Osteoblast (primary cell): ENCODE data around the gene SOS1. TPM values are rescaled to one million over a fixed set of nuclear protein-coding genes. Genes with fewer than 3 reads are reported as not detected.
"Not testable (repeated sequence)": the region's sequence is repeated elsewhere in the genome, so short reads cannot be mapped to it uniquely, and the experiment has no call there.

Source experiments
- DNase-seq: peaks from one replicate; pipeline ENCODE4 v3.0.0; 2011; ENCODE audit warnings: low spot score, mixed read lengths; ENCODE audit not compliant: insufficient read length; ENCODE audit errors: missing footprints
- H2AFZ ChIP-seq: 2 replicates; pipeline ENCODE4 v1.6.0; 2011; ENCODE audit warnings: mild to moderate bottlenecking, low read length
- H3K27ac ChIP-seq: 2 replicates; pipeline ENCODE4 v1.5.1; 2011; ENCODE audit warnings: mild to moderate bottlenecking, low read depth, low read length, moderate library complexity
- H3K27me3 ChIP-seq: 2 replicates; pipeline ENCODE4 v1.6.0; 2012; ENCODE audit warnings: mild to moderate bottlenecking, control low read depth, inconsistent platforms, low read length, moderate library complexity; ENCODE audit not compliant: insufficient read depth
- H3K36me3 ChIP-seq: 2 replicates; pipeline ENCODE4 v1.5.1; 2011; ENCODE audit warnings: mild to moderate bottlenecking, low read length, control low read depth, moderate library complexity; ENCODE audit not compliant: insufficient read depth
- H3K4me1 ChIP-seq: 2 replicates; pipeline ENCODE4 v1.5.1; 2011; ENCODE audit warnings: mild to moderate bottlenecking, low read length, control low read depth, moderate library complexity; ENCODE audit not compliant: insufficient read depth
- H3K4me2 ChIP-seq: 2 replicates; pipeline ENCODE4 v1.6.0; 2011; ENCODE audit warnings: mild to moderate bottlenecking, low read length; ENCODE audit not compliant: insufficient read depth
- H3K4me3 ChIP-seq: fragments of 200-600 bp; sonication (generic); 3 replicates; pipeline ENCODE4 v1.5.1; 2012; ENCODE audit warnings: mild to moderate bottlenecking, low read length, inconsistent platforms; ENCODE audit not compliant: insufficient read depth
- H3K79me2 ChIP-seq: 2 replicates; pipeline ENCODE4 v1.6.0; 2012; ENCODE audit warnings: mild to moderate bottlenecking, low read length, control low read depth, inconsistent platforms; ENCODE audit not compliant: insufficient read depth
- H3K9me3 ChIP-seq: 2 replicates; pipeline ENCODE4 v1.5.1; 2011; ENCODE audit warnings: low read depth, low read length, control low read depth
- H4K20me1 ChIP-seq: 2 replicates; pipeline ENCODE4 v1.6.0; 2012; ENCODE audit warnings: mild to moderate bottlenecking, low read length, control low read depth; ENCODE audit not compliant: insufficient read depth
- total RNA-seq: library from RNA; depleted of rRNA; stranded (reverse); fragments of >200 nt; gene quantifications from 2 replicates; pipeline ENCODE4 v1.2.3, GENCODE V29; 2012
- TF ChIP-seq, protein P1 (sequence below): IDR thresholded peaks from 2 replicates; pipeline ENCODE4 v1.5.1; 2011; ENCODE audit warnings: mild to moderate bottlenecking, low read depth, low read length, moderate library complexity; ENCODE audit errors: extremely low read depth

SOS1 gene
- total RNA-seq, 1 donor = 28.6 TPM

DNA sequence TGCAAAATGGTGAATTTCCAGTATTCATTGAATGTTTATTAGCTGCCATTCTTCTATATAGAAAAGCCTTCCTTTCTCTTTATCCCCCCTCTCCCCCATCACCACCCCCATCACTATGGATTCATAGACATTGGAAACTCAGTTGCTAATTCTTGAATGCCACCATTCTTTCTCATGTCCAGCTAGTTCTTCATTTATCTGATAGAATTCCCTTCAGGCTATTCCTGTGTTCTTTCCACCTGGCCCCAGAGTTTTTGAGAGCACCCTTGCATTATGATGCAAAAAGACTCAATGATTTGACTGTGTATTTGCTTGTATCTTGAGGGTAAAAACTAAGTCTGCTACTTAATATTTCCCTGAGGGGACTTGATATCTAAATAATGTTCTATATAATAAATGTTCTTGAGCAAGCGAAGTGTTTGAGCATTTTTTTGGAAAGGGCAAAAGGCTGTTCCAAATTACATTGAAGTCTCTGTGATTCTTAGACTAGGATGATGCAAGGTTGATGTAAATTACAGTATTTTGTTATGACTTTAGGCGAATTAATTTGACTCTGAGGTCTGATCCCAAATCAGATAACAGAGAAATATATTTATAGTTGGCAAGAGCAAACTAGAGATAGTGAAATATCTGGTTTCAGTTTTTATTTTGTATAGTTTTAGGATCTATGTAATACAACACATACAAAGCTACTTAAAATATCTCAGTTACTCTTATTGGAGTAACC is 18.8 kb upstream of the SOS1 start:
- Histone ChIP-seq H3K4me3 (no peak overlapping the region), H3K79me2 (no peaks in the 10 kb centered on the region), H4K20me1 (no peaks in the 10 kb centered on the region), H3K27me3 (no peaks in the 10 kb centered on the region), H3K9me3 (no peaks in the 10 kb centered on the region), H3K27ac (no peak overlapping the region), H3K4me2 (no peak overlapping the region), H3K36me3 (no peaks in the 10 kb centered on the region), H3K4me1 (no peaks in the 10 kb centered on the region), H2AFZ (no peak overlapping the region)
- DNase-seq = no peak
- TF ChIP-seq, protein P1, sequence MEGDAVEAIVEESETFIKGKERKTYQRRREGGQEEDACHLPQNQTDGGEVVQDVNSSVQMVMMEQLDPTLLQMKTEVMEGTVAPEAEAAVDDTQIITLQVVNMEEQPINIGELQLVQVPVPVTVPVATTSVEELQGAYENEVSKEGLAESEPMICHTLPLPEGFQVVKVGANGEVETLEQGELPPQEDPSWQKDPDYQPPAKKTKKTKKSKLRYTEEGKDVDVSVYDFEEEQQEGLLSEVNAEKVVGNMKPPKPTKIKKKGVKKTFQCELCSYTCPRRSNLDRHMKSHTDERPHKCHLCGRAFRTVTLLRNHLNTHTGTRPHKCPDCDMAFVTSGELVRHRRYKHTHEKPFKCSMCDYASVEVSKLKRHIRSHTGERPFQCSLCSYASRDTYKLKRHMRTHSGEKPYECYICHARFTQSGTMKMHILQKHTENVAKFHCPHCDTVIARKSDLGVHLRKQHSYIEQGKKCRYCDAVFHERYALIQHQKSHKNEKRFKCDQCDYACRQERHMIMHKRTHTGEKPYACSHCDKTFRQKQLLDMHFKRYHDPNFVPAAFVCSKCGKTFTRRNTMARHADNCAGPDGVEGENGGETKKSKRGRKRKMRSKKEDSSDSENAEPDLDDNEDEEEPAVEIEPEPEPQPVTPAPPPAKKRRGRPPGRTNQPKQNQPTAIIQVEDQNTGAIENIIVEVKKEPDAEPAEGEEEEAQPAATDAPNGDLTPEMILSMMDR = no peak

DNA sequence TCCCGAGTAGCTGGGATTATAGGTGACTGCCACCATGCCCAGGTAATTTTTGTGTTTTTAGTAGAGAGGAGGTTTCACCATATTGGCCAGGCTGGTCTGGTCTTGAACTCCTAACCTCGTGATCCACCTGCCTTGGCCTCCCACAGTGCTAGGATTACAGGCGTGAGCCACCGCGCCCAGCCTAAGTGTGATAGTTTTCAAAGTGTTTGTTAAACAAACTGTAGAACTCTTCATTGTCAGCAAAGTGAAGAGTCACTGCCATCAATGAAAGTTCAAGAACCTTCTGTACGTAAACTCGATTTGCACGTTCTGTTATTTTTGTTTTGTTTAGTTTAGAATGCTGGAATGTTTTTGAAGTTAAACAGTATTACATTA is 18.0 kb upstream of the SOS1 start:
- Histone ChIP-seq H3K4me2 (no peak overlapping the region), H3K27ac (no peak overlapping the region)
- TF ChIP-seq, protein P1 = no peak

DNA sequence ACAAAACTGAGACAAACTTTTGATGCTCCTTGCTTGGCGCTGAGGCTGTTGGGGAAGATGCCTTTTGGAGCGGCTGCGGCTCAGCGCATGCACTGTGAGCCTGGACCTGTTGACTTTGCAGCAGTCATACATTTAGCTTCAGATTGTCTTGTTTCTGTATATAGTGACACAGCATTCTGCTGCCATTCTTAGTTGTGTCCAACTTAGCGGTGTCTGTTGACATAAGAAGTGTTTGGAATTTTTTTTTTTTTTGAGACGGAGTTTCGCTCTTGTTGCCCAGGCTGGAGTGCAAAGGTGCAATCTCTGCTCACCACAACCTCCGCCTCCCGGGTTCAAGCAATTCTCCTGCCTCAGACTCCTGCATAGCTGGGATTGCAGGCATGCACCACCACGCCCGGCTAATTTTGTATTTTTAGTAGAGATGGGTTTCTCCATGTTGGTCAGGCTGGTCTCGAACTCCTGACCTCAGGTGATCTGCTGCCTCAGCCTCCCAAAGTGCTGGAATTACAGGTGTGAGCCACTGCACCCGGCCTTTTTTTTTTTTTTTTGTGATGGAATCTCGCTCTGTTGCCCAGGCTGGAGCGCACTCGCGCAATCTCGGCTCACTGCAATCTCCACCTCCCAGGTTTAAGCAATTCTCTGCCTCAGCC is 17.5 kb upstream of the SOS1 start:
- not testable (repeated sequence) for H3K27me3 ChIP-seq, H3K4me2 ChIP-seq, H3K79me2 ChIP-seq, H3K27ac ChIP-seq, H2AFZ ChIP-seq, H3K9me3 ChIP-seq, H3K36me3 ChIP-seq, H4K20me1 ChIP-seq, DNase-seq, H3K4me3 ChIP-seq, H3K4me1 ChIP-seq

More for the DNA sequence above, 18.0 kb upstream of the SOS1 start:
- H2AFZ ChIP-seq = no peak overlapping the region
- H4K20me1 ChIP-seq = no peaks in the 10 kb centered on the region
- no peak overlapping the region for H3K4me3 ChIP-seq
- no peak for DNase-seq
- no peaks in the 10 kb centered on the region for H3K27me3 ChIP-seq
- no peaks in the 10 kb centered on the region for H3K36me3 ChIP-seq
- no peaks in the 10 kb centered on the region for H3K9me3 ChIP-seq
- no peaks in the 10 kb centered on the region for H3K79me2 ChIP-seq
- no peaks in the 10 kb centered on the region for H3K4me1 ChIP-seq

GRCh38 chr2:39136799-39137198 is 15.9 kb upstream of the SOS1 start:
- Histone ChIP-seq H2AFZ (no peak overlapping the region), H4K20me1 (no peaks in the 10 kb centered on the region), H3K27me3 (no peaks in the 10 kb centered on the region), H3K4me2 (no peak overlapping the region), H3K36me3 (no peaks in the 10 kb centered on the region), H3K4me3 (no peak overlapping the region), H3K9me3 (no peaks in the 10 kb centered on the region), H3K27ac (no peak overlapping the region), H3K79me2 (no peaks in the 10 kb centered on the region), H3K4me1 (no peaks in the 10 kb centered on the region)
- peak; percentile 78 for DNase-seq
- TF ChIP-seq, protein P1 = no peak
